ENCODE measurements around the gene LEMD3.

LEMD3 gene

DNA sequence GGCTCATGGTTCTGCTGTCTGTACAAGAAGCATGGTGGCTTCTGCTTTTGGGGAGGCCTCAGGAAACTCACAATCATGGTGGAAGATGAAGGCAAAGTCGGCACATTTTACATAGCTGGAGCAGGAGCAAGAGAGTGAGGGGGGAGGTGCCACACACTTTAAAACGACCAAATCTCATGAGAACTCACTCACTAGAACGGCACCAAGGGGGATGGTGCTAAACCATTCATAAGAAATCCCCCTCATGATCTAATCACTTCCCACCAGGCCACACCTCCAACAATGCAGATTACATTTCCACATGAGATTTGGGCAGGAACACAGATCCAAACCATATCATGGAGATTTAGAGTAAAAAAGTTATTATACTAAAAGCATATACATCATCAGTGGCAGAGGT, 13.6 kb upstream of the LEMD3 start:
- Mint-ChIP-seq H3K4me3 (no peak overlapping the region), H3K36me3 (ENCODE audit: low read depth) (peaks cover 2% of the 10 kb centered on the region), H3K27ac (peak overlapping the region; percentile 83), H3K4me1 (ENCODE audit: low read depth) (peaks cover 11% of the 10 kb centered on the region), H3K27me3 (ENCODE audit: low read depth) (peaks cover 27% of the 10 kb centered on the region), H3K9me3 (no peaks in the 10 kb centered on the region)

DNA sequence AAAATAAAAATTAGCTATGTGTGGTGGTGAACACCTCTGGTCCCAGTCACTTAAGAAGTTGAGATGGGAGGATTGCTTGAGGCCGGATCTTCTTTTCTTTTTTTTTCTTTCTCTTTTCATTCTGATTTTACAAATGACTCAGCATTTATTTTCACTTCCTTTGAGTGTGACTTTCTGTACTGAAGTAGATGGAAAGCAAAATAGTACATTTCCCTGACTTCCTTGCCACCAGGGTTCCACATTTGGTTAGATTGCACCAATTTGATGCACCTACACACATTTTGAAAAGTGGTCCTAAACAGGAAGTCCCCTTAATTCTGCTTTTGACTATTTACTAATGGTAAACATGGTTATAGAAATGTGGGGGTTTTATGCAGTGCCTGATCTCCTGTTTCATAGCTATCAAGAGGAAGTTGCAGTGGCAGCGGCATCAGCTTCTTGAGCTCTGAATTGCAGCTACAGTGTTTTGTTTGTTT, 13.0 kb upstream of the LEMD3 start:
- Mint-ChIP-seq H3K36me3 (ENCODE audit: low read depth) (peaks cover 2% of the 10 kb centered on the region), H3K27ac (peak overlapping the region; percentile 83), H3K4me3 (peak overlapping the region; percentile 32), H3K9me3 (no peaks in the 10 kb centered on the region), H3K27me3 (ENCODE audit: low read depth) (peaks cover 28% of the 10 kb centered on the region), H3K4me1 (ENCODE audit: low read depth) (peaks cover 11% of the 10 kb centered on the region)

DNA sequence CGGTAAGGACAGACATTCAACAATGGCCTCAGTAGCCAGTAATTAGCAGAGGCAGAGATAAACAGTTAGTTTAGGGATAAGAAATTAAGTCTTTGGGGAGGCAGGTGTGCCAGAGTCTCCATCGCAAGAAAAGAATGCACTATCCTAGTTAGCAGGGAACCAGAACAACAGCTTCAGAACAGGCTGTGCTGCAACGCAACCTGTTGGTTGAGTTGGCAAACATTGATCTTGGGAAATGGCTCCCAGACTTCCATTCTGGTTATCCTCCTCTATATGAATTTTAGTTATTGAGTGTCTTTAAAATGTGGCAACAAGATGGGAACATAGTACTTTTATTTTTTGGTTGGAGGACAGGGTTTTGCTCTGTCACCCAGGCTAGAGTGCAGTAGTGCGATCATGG, 12.3 kb upstream of the LEMD3 start:
- Mint-ChIP-seq H3K4me3 (no peak overlapping the region), H3K27ac (peak overlapping the region; percentile 83), H3K9me3 (no peaks in the 10 kb centered on the region), H3K4me1 (ENCODE audit: low read depth) (peaks cover 11% of the 10 kb centered on the region), H3K27me3 (ENCODE audit: low read depth) (peaks cover 22% of the 10 kb centered on the region), H3K36me3 (ENCODE audit: low read depth) (peaks cover 2% of the 10 kb centered on the region)

DNA sequence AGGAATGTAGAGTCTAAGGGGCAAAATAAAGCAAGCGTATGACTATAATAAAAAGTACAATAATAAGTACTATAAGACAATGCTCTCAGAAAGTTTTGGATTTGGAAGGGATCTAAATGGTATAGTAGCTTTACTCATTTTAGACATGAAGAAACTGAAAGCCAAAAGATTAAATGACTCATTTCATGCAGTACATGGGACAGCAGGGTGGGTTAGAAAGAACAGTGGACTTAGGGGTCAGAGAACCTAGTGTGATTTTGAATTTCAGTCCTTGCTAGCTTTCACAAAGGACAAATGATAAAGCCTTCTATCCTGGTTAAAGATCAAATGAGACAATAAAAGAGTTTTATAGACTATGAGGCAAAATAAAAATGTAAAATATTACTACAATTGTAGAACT, 6.8 kb upstream of the LEMD3 start:
- peaks cover 15% of the 10 kb centered on the region for H3K27me3 Mint-ChIP-seq (ENCODE audit: low read depth)
- H3K4me3 Mint-ChIP-seq, result no peak overlapping the region
- H3K36me3 Mint-ChIP-seq (ENCODE audit: low read depth), result no peaks in the 10 kb centered on the region
- peaks cover 6% of the 10 kb centered on the region for H3K4me1 Mint-ChIP-seq (ENCODE audit: low read depth)
- no peak overlapping the region for H3K27ac Mint-ChIP-seq
- H3K9me3 Mint-ChIP-seq, result no peaks in the 10 kb centered on the region

DNA sequence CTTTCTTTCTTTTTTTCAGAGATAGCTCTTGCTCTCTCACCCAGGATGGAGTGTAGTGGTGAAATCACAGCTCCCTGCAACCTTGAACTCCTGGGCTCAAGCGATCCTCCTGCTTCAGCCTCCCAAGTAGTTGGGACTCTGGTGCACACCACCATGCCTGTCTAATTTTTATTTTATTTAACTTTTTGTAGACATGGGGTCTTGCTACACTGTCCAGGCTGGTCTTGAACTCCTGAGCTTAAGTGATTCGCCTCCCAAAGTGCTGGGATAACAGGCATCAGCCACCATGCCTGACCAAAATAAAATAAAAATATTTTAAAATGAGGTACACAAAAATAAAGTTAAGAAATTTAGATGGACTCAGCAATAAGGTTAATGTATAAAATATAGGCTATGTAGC, 5.1 kb upstream of the LEMD3 start:
- Mint-ChIP-seq H3K27me3 (ENCODE audit: low read depth) (peaks cover 15% of the 10 kb centered on the region), H3K36me3 (ENCODE audit: low read depth) (peaks cover 2% of the 10 kb centered on the region), H3K9me3 (no peaks in the 10 kb centered on the region), H3K27ac (no peak overlapping the region), H3K4me3 (no peak overlapping the region), H3K4me1 (ENCODE audit: low read depth) (peaks cover 12% of the 10 kb centered on the region)

DNA sequence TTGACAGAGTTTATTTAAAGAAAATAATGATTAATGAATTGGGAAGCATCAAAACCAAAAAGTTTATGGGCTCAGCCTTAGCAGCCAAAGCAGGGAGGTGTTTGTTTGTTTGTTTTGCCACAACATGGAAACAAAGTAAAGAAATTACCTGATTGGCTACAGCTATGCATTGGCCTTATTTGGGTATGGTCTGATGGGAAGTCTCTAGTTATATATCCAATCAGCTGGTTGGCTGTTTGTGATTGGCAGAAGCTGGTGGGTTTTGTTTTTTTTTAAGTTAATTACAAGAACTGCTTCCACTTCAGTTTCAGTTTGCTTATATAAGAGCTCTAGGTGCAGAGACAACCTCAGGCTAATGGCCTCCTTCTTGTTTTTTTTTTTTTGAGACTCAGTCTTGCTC, 4.6 kb upstream of the LEMD3 start:
- Mint-ChIP-seq H3K4me3 (no peak overlapping the region), H3K36me3 (ENCODE audit: low read depth) (peaks cover 5% of the 10 kb centered on the region), H3K27ac (no peak overlapping the region), H3K27me3 (ENCODE audit: low read depth) (peaks cover 15% of the 10 kb centered on the region), H3K4me1 (ENCODE audit: low read depth) (peaks cover 14% of the 10 kb centered on the region), H3K9me3 (no peaks in the 10 kb centered on the region)

DNA sequence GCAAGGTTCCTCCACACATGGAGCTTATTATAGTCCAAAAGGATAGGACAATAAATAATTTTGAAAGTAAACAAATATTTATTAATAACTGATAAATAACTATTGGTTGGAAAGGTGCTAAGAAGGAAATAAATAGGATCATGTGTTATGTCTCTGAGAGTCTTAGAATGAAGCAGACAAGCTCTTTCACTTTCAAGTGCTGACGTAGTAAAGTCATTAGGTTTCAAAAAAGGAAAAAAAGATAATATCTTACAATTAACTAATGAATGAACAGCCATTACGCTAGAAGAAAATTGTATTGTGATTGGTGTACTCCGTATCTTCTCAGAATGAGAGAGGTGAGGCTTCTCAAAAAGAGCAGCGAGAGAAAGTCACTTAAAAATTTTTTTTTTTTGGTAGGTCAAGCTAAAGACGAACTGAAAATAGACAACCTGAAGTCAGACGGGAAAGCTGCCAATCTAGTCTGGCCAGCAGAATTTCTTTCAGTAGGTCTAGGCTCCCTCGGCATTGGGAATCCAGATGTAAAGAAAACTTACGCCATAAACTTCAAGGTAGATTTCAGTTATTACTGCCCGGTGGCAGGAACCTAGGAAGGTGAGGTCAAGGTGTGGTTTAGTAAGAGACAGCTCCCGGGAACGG, 583 bp upstream of the LEMD3 start:
- Mint-ChIP-seq H3K27ac (peak overlapping the region; percentile 99), H3K4me1 (ENCODE audit: low read depth) (peaks cover 29% of the 10 kb centered on the region), H3K9me3 (no peaks in the 10 kb centered on the region), H3K4me3 (peak overlapping the region; percentile 100), H3K36me3 (ENCODE audit: low read depth) (peaks cover 22% of the 10 kb centered on the region), H3K27me3 (ENCODE audit: low read depth) (peaks cover 2% of the 10 kb centered on the region)

DNA sequence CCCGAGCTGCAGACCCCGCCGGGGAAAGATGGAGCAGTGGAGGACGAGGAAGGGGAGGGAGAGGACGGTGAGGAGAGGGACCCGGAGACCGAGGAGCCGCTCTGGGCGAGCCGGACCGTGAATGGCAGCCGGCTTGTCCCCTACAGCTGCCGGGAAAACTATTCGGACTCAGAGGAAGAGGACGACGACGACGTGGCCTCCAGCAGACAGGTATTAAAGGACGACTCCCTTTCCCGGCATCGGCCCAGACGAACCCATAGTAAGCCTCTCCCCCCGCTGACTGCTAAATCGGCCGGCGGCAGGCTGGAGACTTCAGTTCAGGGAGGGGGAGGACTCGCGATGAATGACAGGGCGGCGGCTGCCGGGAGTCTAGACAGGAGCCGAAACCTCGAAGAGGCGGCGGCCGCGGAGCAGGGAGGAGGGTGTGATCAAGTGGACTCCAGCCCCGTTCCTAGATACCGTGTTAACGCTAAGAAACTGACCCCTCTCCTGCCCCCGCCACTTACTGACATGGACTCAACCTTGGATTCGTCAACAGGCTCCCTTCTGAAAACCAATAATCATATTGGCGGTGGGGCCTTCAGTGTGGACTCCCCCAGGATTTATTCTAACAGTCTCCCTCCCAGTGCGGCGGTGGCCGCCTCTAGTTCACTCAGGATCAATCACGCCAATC, 962 bp downstream of the LEMD3 start:
- peak overlapping the region; percentile 93 for H3K27ac Mint-ChIP-seq

DNA sequence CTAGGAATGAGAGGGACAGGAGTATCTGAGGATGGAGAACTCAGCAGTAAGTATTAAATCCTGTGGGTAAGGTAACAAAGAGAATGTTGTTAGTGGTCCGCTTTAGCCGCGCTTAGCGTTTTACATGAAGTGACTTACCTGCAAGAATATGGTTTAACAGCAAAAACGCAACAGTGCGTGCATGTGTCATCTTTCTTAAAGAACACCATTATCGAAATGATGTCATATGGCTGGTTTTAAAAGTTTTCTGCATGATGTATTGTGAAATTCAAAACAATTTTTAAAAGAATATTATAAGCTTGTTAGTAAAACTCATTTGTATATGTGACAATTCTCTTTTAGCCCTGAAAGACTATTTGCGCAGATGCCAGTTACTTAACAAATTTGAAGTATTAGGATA, 1.7 kb downstream of the LEMD3 start:
- Mint-ChIP-seq H3K36me3 (ENCODE audit: low read depth) (peaks cover 22% of the 10 kb centered on the region), H3K4me3 (peak overlapping the region; percentile 100), H3K27ac (peak overlapping the region; percentile 93), H3K27me3 (ENCODE audit: low read depth) (peaks cover 2% of the 10 kb centered on the region), H3K4me1 (ENCODE audit: low read depth) (peaks cover 29% of the 10 kb centered on the region), H3K9me3 (no peaks in the 10 kb centered on the region)

More for the DNA sequence above, 962 bp downstream of the LEMD3 start:
- Mint-ChIP-seq H3K27me3 (ENCODE audit: low read depth) (peaks cover 2% of the 10 kb centered on the region), H3K36me3 (ENCODE audit: low read depth) (peaks cover 22% of the 10 kb centered on the region), H3K4me3 (peak overlapping the region; percentile 100), H3K4me1 (ENCODE audit: low read depth) (peaks cover 29% of the 10 kb centered on the region), H3K9me3 (no peaks in the 10 kb centered on the region)

DNA sequence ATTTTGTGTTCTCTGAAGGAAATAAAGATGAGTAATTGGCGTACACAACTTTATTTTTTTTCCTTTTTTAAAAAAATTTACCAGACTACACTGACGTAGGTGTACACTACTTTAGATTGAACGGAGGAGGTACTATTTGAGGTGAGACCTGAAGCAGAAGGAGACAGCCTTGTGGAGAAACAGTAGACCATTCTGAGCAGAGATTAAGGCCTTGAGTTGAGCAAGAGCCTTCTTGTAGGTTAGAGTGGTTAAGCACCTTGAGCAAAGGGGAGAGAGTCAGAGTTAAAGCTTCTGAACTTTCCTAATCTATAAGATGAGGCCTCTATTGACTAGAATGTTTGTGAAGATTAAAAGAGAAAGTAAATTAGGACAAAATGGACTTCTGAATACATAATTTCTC, 2.5 kb downstream of the LEMD3 start:
- Mint-ChIP-seq H3K27me3 (ENCODE audit: low read depth) (peaks cover 2% of the 10 kb centered on the region), H3K4me1 (ENCODE audit: low read depth) (peaks cover 29% of the 10 kb centered on the region), H3K36me3 (ENCODE audit: low read depth) (peaks cover 22% of the 10 kb centered on the region), H3K27ac (peak overlapping the region; percentile 53), H3K4me3 (peak overlapping the region; percentile 82), H3K9me3 (no peaks in the 10 kb centered on the region)

DNA sequence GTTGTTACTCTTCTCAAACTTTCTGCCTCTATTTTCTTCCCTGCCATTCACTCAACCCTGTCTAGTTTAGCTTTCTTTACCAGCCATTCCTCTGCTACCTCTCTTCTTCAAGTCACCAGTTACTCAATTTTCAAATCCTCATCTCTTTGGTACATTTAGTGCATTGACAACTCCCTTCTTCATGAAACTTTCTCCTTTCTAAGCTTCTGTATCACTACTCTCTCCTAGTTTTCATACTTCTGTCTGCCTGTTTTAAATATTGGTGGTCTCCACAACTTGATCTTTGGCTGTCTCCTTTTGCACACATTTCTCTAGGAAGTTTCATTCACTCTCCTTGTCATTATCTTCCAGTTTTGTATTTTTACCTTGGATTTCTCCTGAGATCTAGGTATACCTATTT, 6.0 kb downstream of the LEMD3 start:
- no peaks in the 10 kb centered on the region for H3K9me3 Mint-ChIP-seq
- H3K27ac Mint-ChIP-seq, result no peak overlapping the region
- H3K4me3 Mint-ChIP-seq, result no peak overlapping the region
- peaks cover 21% of the 10 kb centered on the region for H3K4me1 Mint-ChIP-seq (ENCODE audit: low read depth)
- H3K27me3 Mint-ChIP-seq (ENCODE audit: low read depth), result no peaks in the 10 kb centered on the region
- peaks cover 20% of the 10 kb centered on the region for H3K36me3 Mint-ChIP-seq (ENCODE audit: low read depth)

DNA sequence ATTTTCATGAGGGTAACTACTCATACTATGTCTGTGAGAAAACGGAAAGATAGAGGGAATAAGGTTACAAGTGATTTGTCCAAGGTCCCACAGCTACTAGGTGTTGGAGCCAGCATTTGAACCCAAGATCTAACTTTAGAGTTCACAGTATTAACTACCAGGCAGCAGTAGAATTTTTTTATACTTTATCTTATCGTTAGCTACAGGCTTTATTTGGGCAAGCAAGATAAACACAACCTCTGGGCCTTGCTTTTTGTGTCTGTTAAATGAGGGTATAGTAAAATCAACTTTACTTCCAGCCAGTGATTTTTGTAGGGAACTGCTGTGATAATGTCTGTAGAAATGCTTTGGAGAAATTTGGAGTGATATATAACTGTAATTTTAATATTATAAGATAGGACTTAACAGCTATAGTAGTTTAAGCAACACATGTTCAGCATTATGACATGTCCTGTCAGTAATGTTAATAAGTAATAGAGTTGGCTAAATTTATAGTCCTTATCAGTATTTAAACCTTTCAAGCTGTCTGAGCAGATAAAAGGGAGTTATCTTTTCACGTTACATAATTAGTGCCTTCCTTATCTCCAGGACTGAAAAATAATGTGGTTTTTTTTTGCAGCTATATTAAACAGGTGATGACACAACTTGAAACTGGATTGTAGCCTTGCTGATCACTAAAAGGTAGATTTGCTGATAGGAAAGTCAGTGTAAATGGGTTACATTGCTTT, 12.8 kb downstream of the LEMD3 start:
- no peaks in the 10 kb centered on the region for H3K9me3 Mint-ChIP-seq
- no peak overlapping the region for H3K27ac Mint-ChIP-seq
- H3K4me1 Mint-ChIP-seq (ENCODE audit: low read depth), result peaks cover 47% of the 10 kb centered on the region
- peaks cover 36% of the 10 kb centered on the region for H3K36me3 Mint-ChIP-seq (ENCODE audit: low read depth)
- H3K4me3 Mint-ChIP-seq, result no peak overlapping the region
- H3K27me3 Mint-ChIP-seq (ENCODE audit: low read depth), result no peaks in the 10 kb centered on the region

DNA sequence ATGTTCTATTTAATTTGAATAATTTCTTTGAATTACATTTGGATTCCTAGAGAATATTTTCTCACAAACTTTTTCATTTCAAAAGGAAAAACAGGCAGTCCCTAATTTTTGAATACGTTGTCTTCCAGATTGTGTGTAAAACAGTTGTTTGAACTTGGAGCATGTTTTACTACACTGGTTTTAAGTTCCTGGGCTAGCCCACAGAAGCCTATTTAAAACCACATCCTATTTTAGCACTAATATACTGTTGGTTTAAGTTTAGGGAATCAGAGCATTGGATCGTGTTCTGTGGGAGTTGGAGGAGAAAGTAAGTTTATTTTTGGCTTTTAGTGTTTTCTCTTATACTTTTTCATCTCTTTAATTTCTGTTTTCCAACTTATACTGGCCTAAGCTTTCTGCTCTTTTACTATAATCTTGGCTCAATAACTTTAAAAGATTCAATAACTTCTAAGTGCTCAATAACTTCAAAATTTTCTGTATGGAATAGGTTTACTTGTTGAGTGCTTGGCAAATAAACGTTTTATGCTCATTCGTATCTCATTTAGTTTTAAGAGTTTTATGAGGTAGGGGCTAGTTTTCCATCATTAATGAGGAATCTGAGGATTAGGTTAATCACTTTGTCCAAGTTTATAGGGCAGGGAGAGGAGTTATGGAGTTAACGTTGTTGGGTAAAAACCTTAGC, 14.9 kb downstream of the LEMD3 start:
- Mint-ChIP-seq H3K4me3 (no peak overlapping the region), H3K4me1 (ENCODE audit: low read depth) (peaks cover 61% of the 10 kb centered on the region), H3K36me3 (ENCODE audit: low read depth) (peaks cover 46% of the 10 kb centered on the region), H3K9me3 (no peaks in the 10 kb centered on the region), H3K27me3 (ENCODE audit: low read depth) (no peaks in the 10 kb centered on the region), H3K27ac (no peak overlapping the region)

DNA sequence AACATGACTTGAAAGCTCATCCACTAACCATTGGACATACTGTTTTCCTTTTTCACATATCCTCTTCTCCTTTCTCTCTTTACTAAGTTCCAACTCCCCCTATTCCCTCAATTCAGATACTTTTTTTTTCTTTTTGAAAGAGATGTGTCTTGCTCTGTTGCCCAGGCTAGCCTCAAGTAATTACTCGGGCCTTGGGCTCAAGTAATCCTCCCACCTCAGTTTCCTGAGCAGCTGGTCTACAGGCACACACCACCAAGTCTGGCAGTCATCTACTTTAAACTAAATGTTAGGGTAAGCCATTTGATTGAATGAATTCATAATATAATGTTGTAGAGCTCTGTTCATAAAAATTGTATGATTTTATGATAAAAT, 15.5 kb downstream of the LEMD3 start:
- Mint-ChIP-seq H3K27me3 (ENCODE audit: low read depth) (no peaks in the 10 kb centered on the region), H3K36me3 (ENCODE audit: low read depth) (peaks cover 46% of the 10 kb centered on the region), H3K27ac (no peak overlapping the region), H3K4me3 (no peak overlapping the region), H3K9me3 (no peaks in the 10 kb centered on the region), H3K4me1 (ENCODE audit: low read depth) (peaks cover 61% of the 10 kb centered on the region)
